ENCODE measurements around the gene CAVIN2.

Gene CAVIN2

GRCh38 chr2:191864628-191865374 is 17.9 kb upstream of the CAVIN2 start:
- DNase-seq = peak in 1 of 51 donors; percentile 26

- no peak for DNase-seq
Measured at GRCh38 chr2:191863988-191864387, 17.1 kb upstream of the CAVIN2 start.

GRCh38 chr2:191862156-191862775 is 15.4 kb upstream of the CAVIN2 start:
- no peak for DNase-seq

GRCh38 chr2:191860760-191861466 is 14.0 kb upstream of the CAVIN2 start:
- DNase-seq = peak in 2 of 51 donors; percentile 5 to 18

GRCh38 chr2:191859681-191860080 is 12.8 kb upstream of the CAVIN2 start:
- no peak for DNase-seq

GRCh38 chr2:191857886-191858285 is 11.0 kb upstream of the CAVIN2 start:
- DNase-seq = no peak

GRCh38 chr2:191857259-191857805 is 10.4 kb upstream of the CAVIN2 start:
- DNase-seq = no peak

- no peak for DNase-seq
Measured at GRCh38 chr2:191856111-191856876, 9.4 kb upstream of the CAVIN2 start.

GRCh38 chr2:191855382-191855781 is 8.5 kb upstream of the CAVIN2 start:
- DNase-seq = no peak

GRCh38 chr2:191854382-191855372 is 7.8 kb upstream of the CAVIN2 start:
- no peak for DNase-seq

- no peak for DNase-seq
Measured at GRCh38 chr2:191853843-191854242, 7.0 kb upstream of the CAVIN2 start.

GRCh38 chr2:191851158-191851557 is 4.3 kb upstream of the CAVIN2 start:
- DNase-seq = no peak

GRCh38 chr2:191848771-191849767 is 2.2 kb upstream of the CAVIN2 start:
- no peak for DNase-seq

- DNase-seq = no peak
Measured at GRCh38 chr2:191847764-191848163, 876 bp upstream of the CAVIN2 start.

GRCh38 chr2:191845876-191846514 is 893 bp downstream of the CAVIN2 start:
- no peak for DNase-seq

GRCh38 chr2:191845248-191845715 is 1.6 kb downstream of the CAVIN2 start:
- DNase-seq = peak in 8 of 51 donors; percentile 1 to 17 (median 9)

GRCh38 chr2:191844706-191845105 is 2.2 kb downstream of the CAVIN2 start:
- no peak for DNase-seq

- DNase-seq = no peak
Measured at GRCh38 chr2:191840921-191841320, 6.0 kb downstream of the CAVIN2 start.
